ENCODE results near the gene EFTUD2. TPM values are rescaled to one million over a fixed set of nuclear protein-coding genes. Genes with fewer than 3 reads are reported as not detected.

The EFTUD2 gene
- total RNA-seq, 1 experiment from 2014 or later, result 119 TPM

DNA sequence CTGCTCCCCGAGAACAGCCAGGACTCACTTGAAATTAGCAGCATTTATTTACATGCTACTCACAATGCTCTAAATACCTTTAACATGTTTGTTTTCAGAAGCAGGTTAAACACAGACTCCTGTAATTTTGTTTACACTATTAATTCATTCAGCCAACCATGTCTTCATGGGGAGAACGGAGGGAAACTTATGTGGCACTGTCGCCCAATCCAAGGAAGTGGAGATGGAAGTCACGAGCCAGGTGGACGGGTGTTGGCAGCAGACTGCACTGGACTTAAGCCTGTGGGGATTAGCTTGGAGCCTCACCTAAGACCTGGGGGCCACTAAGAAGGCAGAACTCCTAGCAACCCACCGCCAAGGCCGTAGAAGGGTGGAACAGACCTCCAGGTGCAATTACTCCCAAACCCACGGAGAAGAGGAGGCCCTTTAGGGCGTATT is 24.9 kb upstream of the EFTUD2 start:
- TF ChIP-seq, protein P1, sequence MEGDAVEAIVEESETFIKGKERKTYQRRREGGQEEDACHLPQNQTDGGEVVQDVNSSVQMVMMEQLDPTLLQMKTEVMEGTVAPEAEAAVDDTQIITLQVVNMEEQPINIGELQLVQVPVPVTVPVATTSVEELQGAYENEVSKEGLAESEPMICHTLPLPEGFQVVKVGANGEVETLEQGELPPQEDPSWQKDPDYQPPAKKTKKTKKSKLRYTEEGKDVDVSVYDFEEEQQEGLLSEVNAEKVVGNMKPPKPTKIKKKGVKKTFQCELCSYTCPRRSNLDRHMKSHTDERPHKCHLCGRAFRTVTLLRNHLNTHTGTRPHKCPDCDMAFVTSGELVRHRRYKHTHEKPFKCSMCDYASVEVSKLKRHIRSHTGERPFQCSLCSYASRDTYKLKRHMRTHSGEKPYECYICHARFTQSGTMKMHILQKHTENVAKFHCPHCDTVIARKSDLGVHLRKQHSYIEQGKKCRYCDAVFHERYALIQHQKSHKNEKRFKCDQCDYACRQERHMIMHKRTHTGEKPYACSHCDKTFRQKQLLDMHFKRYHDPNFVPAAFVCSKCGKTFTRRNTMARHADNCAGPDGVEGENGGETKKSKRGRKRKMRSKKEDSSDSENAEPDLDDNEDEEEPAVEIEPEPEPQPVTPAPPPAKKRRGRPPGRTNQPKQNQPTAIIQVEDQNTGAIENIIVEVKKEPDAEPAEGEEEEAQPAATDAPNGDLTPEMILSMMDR (IDR thresholded peaks at IDR 0.05; ENCODE audit: unreplicated experiment), result no peak
- H3K4me3 Mint-ChIP-seq (ENCODE audit: unreplicated experiment), result no peak overlapping the region
- no peaks in the 10 kb centered on the region for H3K27me3 Mint-ChIP-seq (ENCODE audit: insufficient read depth, unreplicated experiment)
- intact Hi-C loops (cut with micrococcal nuclease), result no loop called here
- H3K36me3 Mint-ChIP-seq (ENCODE audit: insufficient read depth, unreplicated experiment), result peaks cover 6% of the 10 kb centered on the region
- no peak overlapping the region for H3K27ac Mint-ChIP-seq (ENCODE audit: low read depth, unreplicated experiment)
- H3K4me1 Mint-ChIP-seq (ENCODE audit: insufficient read depth, unreplicated experiment), result no peaks in the 10 kb centered on the region
- ChIA-PET CTCF (interaction anchor here (0.7 to 7.7 kb wide), 4 partner anchors 23 to 211 kb away, joined by 3 to 211 read pairs (median 18); partner anchors contain the start of gene ACBD4), POLR2A (interaction anchor here (0.7 to 2.9 kb wide), 3 partner anchors 97 to 167 kb away, joined by 3 to 8 read pairs (median 4); no protein-coding TSS in a partner anchor)
- no peak for DNase-seq (ENCODE audit: unreplicated experiment)
- BruUV-seq (replicated peaks), result no TSS peak
- H3K9me3 Mint-ChIP-seq (ENCODE audit: unreplicated experiment), result no peaks in the 10 kb centered on the region

DNA sequence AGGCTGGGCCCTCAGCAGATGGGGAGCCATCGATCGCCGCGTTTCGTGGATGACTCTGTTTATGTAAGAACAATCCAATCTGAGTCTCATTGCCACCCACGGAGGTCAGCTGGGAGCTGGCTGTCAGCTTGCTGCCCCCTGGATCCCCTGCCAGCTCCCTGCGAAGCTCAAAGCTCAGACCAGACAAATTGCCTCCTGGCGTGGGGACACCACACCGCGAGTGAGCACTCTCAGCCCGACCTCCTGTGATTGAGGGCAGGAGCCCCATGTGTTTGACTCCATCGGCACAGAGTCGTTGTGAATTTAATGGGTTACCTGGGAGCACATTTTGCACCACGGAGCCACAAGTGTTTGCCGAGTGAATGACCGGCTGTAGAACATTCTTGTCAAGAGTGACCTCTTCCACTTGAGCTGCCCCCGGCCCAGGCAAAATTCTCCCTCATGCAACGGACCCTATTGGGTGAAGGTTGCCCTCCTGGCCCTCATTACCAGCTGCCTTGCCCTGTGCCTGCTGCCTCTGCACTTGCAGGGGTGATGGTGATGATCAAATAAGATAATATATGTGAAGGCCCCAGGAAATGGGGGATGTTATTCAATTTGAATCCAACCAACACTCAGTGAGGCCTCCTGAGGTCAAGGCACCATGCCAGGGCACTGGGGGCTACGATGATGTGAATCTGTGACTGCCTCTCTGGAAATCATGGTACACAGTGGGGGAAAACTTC is 23.7 kb upstream of the EFTUD2 start:
- ChIA-PET CTCF (interaction anchor here (0.6 to 7.7 kb wide), 6 partner anchors 88 to 275 kb away, joined by 3 to 211 read pairs (median 8); partner anchors contain the start of gene ACBD4), POLR2A (interaction anchor here (1.1 to 2.9 kb wide), 2 partner anchors 59 to 98 kb away, joined by 3 to 8 read pairs; no protein-coding TSS in a partner anchor)
- Mint-ChIP-seq H3K36me3 (ENCODE audit: insufficient read depth, unreplicated experiment) (no peaks in the 10 kb centered on the region), H3K27me3 (ENCODE audit: insufficient read depth, unreplicated experiment) (no peaks in the 10 kb centered on the region), H3K4me3 (ENCODE audit: unreplicated experiment) (no peak overlapping the region), H3K9me3 (ENCODE audit: unreplicated experiment) (no peaks in the 10 kb centered on the region), H3K27ac (ENCODE audit: low read depth, unreplicated experiment) (no peak overlapping the region), H3K4me1 (ENCODE audit: insufficient read depth, unreplicated experiment) (no peaks in the 10 kb centered on the region)
- no TSS peak for BruUV-seq (replicated peaks)
- intact Hi-C loops (cut with micrococcal nuclease), result no loop called here
- DNase-seq (ENCODE audit: unreplicated experiment), result no peak
- TF ChIP-seq, protein P1 (IDR thresholded peaks at IDR 0.05; ENCODE audit: unreplicated experiment), result no peak

DNA sequence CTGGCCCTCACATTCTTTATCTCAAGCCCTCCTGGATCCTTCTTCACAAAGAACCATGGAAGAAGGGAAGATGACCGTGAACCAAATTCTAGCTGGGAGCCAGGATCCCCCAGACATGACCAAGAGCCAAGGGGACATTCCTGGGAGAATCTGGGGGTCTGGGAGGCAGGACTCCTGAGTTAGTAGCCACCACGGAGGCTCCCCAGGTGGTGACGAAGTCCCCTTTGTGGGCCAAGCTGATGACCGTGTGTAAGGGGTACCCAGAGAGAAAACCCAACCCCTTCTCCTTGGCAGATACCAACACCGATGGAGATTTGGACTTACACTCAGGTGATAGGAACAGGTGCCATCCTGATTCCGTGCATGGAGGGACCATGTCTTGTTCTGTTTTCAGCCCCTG is 22.9 kb upstream of the EFTUD2 start:
- intact Hi-C loops (cut with micrococcal nuclease), result no loop called here
- Mint-ChIP-seq H3K36me3 (ENCODE audit: insufficient read depth, unreplicated experiment) (no peaks in the 10 kb centered on the region), H3K4me3 (ENCODE audit: unreplicated experiment) (no peak overlapping the region), H3K27ac (ENCODE audit: low read depth, unreplicated experiment) (no peak overlapping the region), H3K4me1 (ENCODE audit: insufficient read depth, unreplicated experiment) (peaks cover 6% of the 10 kb centered on the region), H3K9me3 (ENCODE audit: unreplicated experiment) (no peaks in the 10 kb centered on the region), H3K27me3 (ENCODE audit: insufficient read depth, unreplicated experiment) (no peaks in the 10 kb centered on the region)
- no peak for DNase-seq (ENCODE audit: unreplicated experiment)
- TF ChIP-seq, protein P1 (IDR thresholded peaks at IDR 0.05; ENCODE audit: unreplicated experiment), result no peak
- no TSS peak for BruUV-seq (replicated peaks)
- ChIA-PET POLR2A (interaction anchor here (1.1 to 2.9 kb wide), 2 partner anchors 59 to 99 kb away, joined by 3 to 8 read pairs; no protein-coding TSS in a partner anchor), CTCF (interaction anchor here (1.2 to 7.7 kb wide), 7 partner anchors 18 to 213 kb away, joined by 3 to 211 read pairs (median 11); partner anchors contain the start of gene ACBD4)

DNA sequence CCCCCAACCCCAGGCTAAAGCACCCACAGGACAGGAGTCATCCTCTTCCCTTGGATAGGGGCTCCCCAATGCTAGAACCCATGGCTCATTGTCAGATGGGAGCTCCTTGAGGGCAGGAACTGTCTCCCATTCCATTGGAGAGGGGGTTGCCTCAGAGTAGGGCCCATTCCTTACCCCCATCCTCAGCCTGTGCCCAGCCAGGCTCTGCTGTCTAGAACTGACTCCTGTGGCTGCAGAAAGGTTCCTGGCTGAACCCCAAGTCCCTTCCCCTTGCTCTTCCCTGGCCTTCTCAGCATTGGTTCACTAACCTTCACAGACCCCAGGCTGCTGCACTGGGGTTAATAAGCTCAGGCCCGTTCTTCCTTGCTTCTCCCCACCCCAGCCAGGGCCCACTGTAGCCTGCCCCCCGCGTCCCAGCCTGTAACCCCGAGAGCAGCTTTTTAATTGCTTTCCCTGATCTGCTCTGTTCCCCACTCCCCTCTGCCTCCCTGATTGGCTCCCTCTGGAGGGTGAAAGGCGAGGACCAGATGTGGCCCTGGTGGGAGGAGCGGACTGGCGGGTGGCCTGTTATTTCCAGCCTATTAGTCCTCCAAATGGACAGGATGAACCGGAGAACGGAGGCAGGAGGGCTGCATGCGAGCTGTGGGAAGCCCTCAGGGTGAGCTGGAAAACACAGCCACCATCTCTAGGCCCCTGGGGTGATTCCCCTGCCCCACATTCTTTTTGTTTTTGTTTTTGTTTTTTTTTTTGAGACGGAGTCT is 22.1 kb upstream of the EFTUD2 start:
- ChIA-PET CTCF (interaction anchor here (0.5 to 7.7 kb wide), 24 partner anchors 10 to 768 kb away, joined by 3 to 211 read pairs (median 5); partner anchors contain the start of genes ACBD4 and EFTUD2), POLR2A (interaction anchor here (1.1 to 4.6 kb wide), 6 partner anchors 47 to 110 kb away, joined by 3 to 51 read pairs (median 6); partner anchors contain the start of gene C1QL1)
- Mint-ChIP-seq H3K4me1 (ENCODE audit: insufficient read depth, unreplicated experiment) (peaks cover 14% of the 10 kb centered on the region), H3K36me3 (ENCODE audit: insufficient read depth, unreplicated experiment) (no peaks in the 10 kb centered on the region), H3K4me3 (ENCODE audit: unreplicated experiment) (no peak overlapping the region), H3K27me3 (ENCODE audit: insufficient read depth, unreplicated experiment) (no peaks in the 10 kb centered on the region), H3K27ac (ENCODE audit: low read depth, unreplicated experiment) (no peak overlapping the region), H3K9me3 (ENCODE audit: unreplicated experiment) (no peaks in the 10 kb centered on the region)
- TF ChIP-seq, protein P1 (IDR thresholded peaks at IDR 0.05; ENCODE audit: unreplicated experiment), result no peak
- BruUV-seq (replicated peaks), result no TSS peak
- intact Hi-C loops (cut with micrococcal nuclease), result no loop called here
- no peak for DNase-seq (ENCODE audit: unreplicated experiment)
